GM12878 (cell line): ENCODE measurements around the gene MRPS27. TPM values are rescaled to one million over a fixed set of nuclear protein-coding genes. Genes with fewer than 3 reads are reported as not detected.

ENCODE experiments used
- ATAC-seq: fragments of 200-7000 bp; cut with Tn5 transposase; 3 replicates; pipeline ENCODE4 v1.9.1; 2020; ENCODE audit warnings: mild to moderate bottlenecking, moderate library complexity
- BruUV-seq: library from RNA; stranded (reverse); fragments of 400-500 nt; replicated peaks from 2 replicates; lab custom pipeline; 2021; lab: Mats Ljungman, UMichigan
- CTCF ChIA-PET: fragments of 300-600 bp; sonication (Branson Sonifier 250); formaldehyde crosslinking; extraction: SDS; loops from one replicate; lab custom pipeline; 2021; ENCODE audit warnings: inconsistent platforms; lab: Yijun Ruan, JAX
- POLR2A ChIA-PET: fragments of 350-600 bp; formaldehyde crosslinking; extraction: SDS; loops from one replicate; lab custom pipeline; 2021; ENCODE audit warnings: inconsistent platforms; lab: Charles Lee
- RAD21 ChIA-PET: fragments of 300-600 bp; sonication (Branson Sonifier 250); formaldehyde crosslinking; loops from one replicate; lab custom pipeline; 2023; ENCODE audit warnings: antibody characterized with exemption; ENCODE audit not compliant: unreplicated experiment; lab: Charles Lee
- SMC1A ChIA-PET: fragments of 300-600 bp; sonication (Branson Sonifier 250); formaldehyde crosslinking; loops from one replicate; lab custom pipeline; 2023; ENCODE audit not compliant: unreplicated experiment, uncharacterized antibody; lab: Charles Lee
- DNase-seq: peaks from one replicate; pipeline ENCODE4 v3.0.0-alpha.2; 2011; ENCODE audit warnings: low read depth, low spot score
- FAIRE-seq: peaks from 3 replicates; lab custom pipeline; 2011; peaks lifted over from hg19 to GRCh38; lab: Jason Lieb, UNC
- H2AFZ ChIP-seq: 2 replicates; pipeline ENCODE4 v1.6.0; 2011; ENCODE audit warnings: low read depth, low read length, control low read depth; ENCODE audit not compliant: control insufficient read depth
- H3K27ac ChIP-seq: 2 replicates; pipeline ENCODE4 v1.5.1; 2011; ENCODE audit warnings: control low read depth; ENCODE audit not compliant: control insufficient read depth, insufficient read depth
- H3K27me3 ChIP-seq, 2 experiments: replicated peaks in 1 of 2; 2 replicates each; pipeline versions ENCODE4 v1.6.0 to v1.6.1; 2011; ENCODE audit warnings: low read length in 1 of 2; ENCODE audit not compliant: control insufficient read depth in 2 of 2, insufficient read depth in 2 of 2
- H3K36me3 ChIP-seq, 2 experiments: 2 replicates each; pipeline ENCODE4 v1.5.1; 2011; ENCODE audit warnings: low read length in 1 of 2; ENCODE audit not compliant: control insufficient read depth in 2 of 2, insufficient read depth in 2 of 2
- H3K4me1 ChIP-seq: 2 replicates; pipeline ENCODE4 v1.6.1; 2011; ENCODE audit warnings: mild to moderate bottlenecking, low read length, moderate library complexity, mixed read lengths; ENCODE audit not compliant: control insufficient read depth, insufficient read depth
- H3K4me2 ChIP-seq: 2 replicates; pipeline ENCODE4 v1.6.0; 2011; ENCODE audit warnings: control low read depth; ENCODE audit not compliant: control insufficient read depth, insufficient read depth
- H3K4me3 ChIP-seq: fragments of 200-600 bp; sonication (generic); 2 replicates; pipeline ENCODE4 v1.5.1; 2016
- H3K79me2 ChIP-seq: 2 replicates; pipeline ENCODE4 v1.6.0; 2011; ENCODE audit warnings: low read length; ENCODE audit not compliant: control insufficient read depth, insufficient read depth
- H3K9ac ChIP-seq: 2 replicates; pipeline ENCODE4 v1.8.0; 2011; ENCODE audit warnings: low read length, control low read depth, mixed read lengths; ENCODE audit not compliant: control insufficient read depth, insufficient read depth
- H3K9me3 ChIP-seq: replicated peaks from 3 replicates; pipeline ENCODE4 v1.5.1; 2011; ENCODE audit warnings: mild to moderate bottlenecking, low read length; ENCODE audit not compliant: control insufficient read depth, insufficient read depth
- H4K20me1 ChIP-seq: 2 replicates; pipeline ENCODE4 v1.6.0; 2011; ENCODE audit not compliant: control insufficient read depth, insufficient read depth
- MYB ChIP-seq: fragments of 150-350 bp; IDR thresholded peaks from 2 replicates; pipeline ENCODE4 v1.6.1; 2014; ENCODE audit warnings: mild to moderate bottlenecking, low read depth, low read length, borderline replicate concordance
- POLR2AphosphoS5 ChIP-seq: IDR thresholded peaks from 2 replicates; pipeline ENCODE4 v1.6.1; 2011; ENCODE audit warnings: mild to moderate bottlenecking, low read length, inconsistent platforms
- ZZZ3 ChIP-seq: IDR thresholded peaks from 2 replicates; pipeline ENCODE4 v1.6.1; 2011; ENCODE audit warnings: low read depth; ENCODE audit not compliant: control insufficient read depth, insufficient read length
- WGBS: methylation state at CpG from one replicate; pipeline ENCODE4 v1.1.6; 2016; ENCODE audit warnings: low lambda C conversion rate; ENCODE audit not compliant: insufficient replicate concordance, insufficient coverage; ENCODE audit errors: missing lambda C conversion rate; 5-methylcytosine and 5-hydroxymethylcytosine counted together
- in situ Hi-C: fragments of 300-500 bp; cut with MboI; formaldehyde crosslinking; loops from 9 replicates; pipeline ENCODE4 v1.14.3; 2018; ENCODE audit warnings: mixed read lengths
- intact Hi-C: fragments of 100-400 bp; cut with micrococcal nuclease; formaldehyde crosslinking; loops from one replicate; pipeline ENCODE4 v1.14.2; 2022; ENCODE audit not compliant: unreplicated experiment
- polyA plus RNA-seq, 11 experiments: library from polyadenylated mRNA; depleted of rRNA in 4 of 11; unstranded in 6 of 11; stranded (reverse) in 5 of 11; fragments of >200 nt; fragmentation: Nextera tagmentation in 4 of 11; fragmentation: Illumina TruSeq in 1 of 11; extraction: Ambion mirVana in 4 of 11; extraction: Trizol in 1 of 11; gene quantifications; 1 replicate in 1 of 11; 2 replicates in 10 of 11; pipeline versions ENCODE4 v1.2.1 to v1.2.3, GENCODE V29; 2011 to 2016; ENCODE audit warnings: inconsistent platforms in 2 of 11, missing spikeins in 2 of 11, low read depth in 1 of 11
- total RNA-seq, 4 experiments: library from RNA; depleted of rRNA in 3 of 4; stranded (reverse); fragments of >200 nt in 3 of 4; fragmentation: Illumina TruSeq in 1 of 4; extraction: Trizol in 1 of 4; gene quantifications; 2 replicates each; pipeline versions ENCODE4 v1.2.1 to v1.2.3, GENCODE V29; 2013 to 2021

MRPS27 gene
- total and polyA plus RNA-seq, 10 of the 15 experiments (the other 5 are each of a cell fraction or from before 2014, with no cell fraction given) = 61.0 to 128 (median 93.0) TPM

DNA sequence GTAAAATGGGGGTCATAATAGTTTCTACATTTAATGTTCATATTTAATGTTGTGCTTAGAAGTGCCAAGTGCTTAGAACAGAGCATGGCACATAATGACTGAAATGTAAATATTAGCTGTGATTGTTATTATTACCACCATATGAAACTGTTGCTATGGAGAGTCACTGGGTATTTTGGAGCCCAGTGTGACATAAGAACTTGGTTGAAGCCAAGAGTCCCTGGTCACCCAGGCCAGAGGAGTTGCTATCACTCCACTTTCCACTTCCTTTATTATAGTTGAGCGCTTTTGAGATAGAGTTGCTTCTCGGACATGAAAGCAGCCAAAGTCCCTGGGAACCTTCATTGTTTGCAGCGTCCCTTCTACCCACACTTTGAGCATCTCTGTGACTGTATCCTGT lies 135.6 kb downstream of the MRPS27 start:
- peak; percentile 29; the same call in 2 of the 3 replicates for ATAC-seq

DNA sequence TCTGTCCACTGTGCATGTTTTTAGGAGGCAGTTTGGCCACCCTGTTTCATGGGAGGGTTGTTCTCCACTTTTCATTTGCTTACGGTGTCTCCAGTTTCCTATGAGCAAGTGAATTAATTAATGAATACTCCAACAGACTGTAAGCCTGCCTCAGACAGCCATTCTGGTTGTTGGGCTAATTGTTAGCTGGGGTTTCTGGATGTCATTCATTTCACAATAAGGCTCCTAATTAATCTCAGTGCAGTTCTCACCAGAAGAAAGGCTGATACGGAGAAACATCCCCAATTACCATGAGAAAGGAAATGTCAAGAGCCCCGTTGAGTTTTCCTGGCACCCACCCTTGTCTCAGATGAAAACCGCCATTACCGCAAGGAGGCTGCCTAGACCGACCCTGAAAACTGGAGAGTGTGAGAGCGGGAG lies 136.9 kb downstream of the MRPS27 start:
- no peak overlapping the region for H2AFZ ChIP-seq
- no peaks in the 10 kb centered on the region for H3K36me3 ChIP-seq
- H3K79me2 ChIP-seq = no peaks in the 10 kb centered on the region
- RAD21 ChIA-PET = no interaction called here
- 65% methylated on average over 7 of the region's 7 CpGs for WGBS
- SMC1A ChIA-PET = no interaction called here
- H3K4me2 ChIP-seq = no peak overlapping the region
- no peak overlapping the region for H3K4me3 ChIP-seq
- no peak for ATAC-seq
- H3K4me1 ChIP-seq = no peaks in the 10 kb centered on the region
- TF ChIP-seq ZZZ3 = no peak
- TF ChIP-seq POLR2AphosphoS5 = no peak
- FAIRE-seq = no peak
- CTCF ChIA-PET = no interaction called here
- BruUV-seq = no TSS peak
- in situ Hi-C loops (no loop called here), intact Hi-C loops (no loop called here)
- H3K27me3 ChIP-seq = peaks cover 0 to 9% of the 10 kb centered on the region in 2 experiments; a peak in 2 of 4 replicates
- no peak overlapping the region for H3K27ac ChIP-seq
- POLR2A ChIA-PET = no interaction called here
- no peak for DNase-seq
- H3K9ac ChIP-seq = no peak overlapping the region
- no peaks in the 10 kb centered on the region for H4K20me1 ChIP-seq
- no peaks in the 10 kb centered on the region for H3K9me3 ChIP-seq

More for the DNA sequence above, 135.6 kb downstream of the MRPS27 start:
- no peaks in the 10 kb centered on the region for H3K4me1 ChIP-seq
- no peaks in the 10 kb centered on the region for H3K9me3 ChIP-seq
- POLR2A ChIA-PET = no interaction called here
- H4K20me1 ChIP-seq = no peaks in the 10 kb centered on the region
- no peaks in the 10 kb centered on the region for H3K79me2 ChIP-seq
- SMC1A ChIA-PET = no interaction called here
- FAIRE-seq (no peak), DNase-seq (no peak)
- CTCF ChIA-PET = no interaction called here
- TF ChIP-seq MYB = no peak
- BruUV-seq = no TSS peak
- H3K9ac ChIP-seq = no peak overlapping the region
- H3K4me2 ChIP-seq = no peak overlapping the region
- 70% methylated on average over 3 of the region's 3 CpGs for WGBS
- H3K4me3 ChIP-seq = no peak overlapping the region
- H3K27ac ChIP-seq = no peak overlapping the region
- H2AFZ ChIP-seq = no peak overlapping the region
- in situ Hi-C loops (no loop called here), intact Hi-C loops (no loop called here)
- H3K27me3 ChIP-seq = peaks cover 0 to 9% of the 10 kb centered on the region in 2 experiments; a peak in 2 of 4 replicates
- RAD21 ChIA-PET = no interaction called here
- no peaks in the 10 kb centered on the region for H3K36me3 ChIP-seq
